GM18511 (cell line): ENCODE data around the gene TMTC4.

Experiments
- ATAC-seq: cut with Tn5 transposase; IDR thresholded peaks from one replicate; pipeline ENCODE4 v1.9.1; 2021; ENCODE audit warnings: mild to moderate bottlenecking, moderate library complexity; ENCODE audit not compliant: unreplicated experiment

TMTC4 gene

DNA sequence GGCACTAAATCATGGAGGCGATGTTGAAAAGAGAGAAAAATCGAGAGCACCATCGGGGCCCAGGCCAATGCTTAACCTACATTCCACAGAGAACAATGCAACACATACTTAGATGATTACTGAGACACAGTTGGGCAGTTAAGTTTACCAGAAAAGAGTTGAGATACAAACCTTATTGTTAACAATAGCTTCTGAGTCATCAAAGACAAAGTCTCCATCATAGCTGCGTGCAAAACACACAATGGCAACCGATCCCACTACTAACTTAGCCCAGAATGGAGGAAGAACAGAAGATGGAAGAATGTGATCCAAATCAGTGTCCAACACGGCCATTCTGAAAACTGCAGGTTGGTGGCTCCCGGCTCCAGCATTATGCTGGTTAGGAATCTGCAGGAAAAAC, 6.2 kb downstream of the TMTC4 start:
- no peak for ATAC-seq

DNA sequence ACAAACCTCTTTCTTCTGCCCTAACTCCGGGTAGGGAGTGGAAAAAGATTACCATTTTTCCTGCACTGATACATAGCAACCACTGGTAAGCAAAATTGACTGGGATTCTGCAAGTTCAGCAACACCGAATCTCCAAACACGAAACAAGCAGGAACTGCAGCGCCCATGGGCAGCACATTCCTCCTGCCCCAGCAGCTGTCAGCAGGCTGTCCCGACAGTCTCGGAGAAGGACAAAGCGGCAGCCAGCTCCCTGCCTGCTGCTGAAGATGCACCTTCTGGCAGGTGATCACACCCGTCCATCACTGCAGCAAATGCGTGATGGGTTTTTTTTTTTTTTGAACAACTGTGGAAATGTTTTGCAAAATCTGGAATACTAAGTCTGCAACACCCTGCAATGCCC, 6.7 kb downstream of the TMTC4 start:
- ATAC-seq = no peak

DNA sequence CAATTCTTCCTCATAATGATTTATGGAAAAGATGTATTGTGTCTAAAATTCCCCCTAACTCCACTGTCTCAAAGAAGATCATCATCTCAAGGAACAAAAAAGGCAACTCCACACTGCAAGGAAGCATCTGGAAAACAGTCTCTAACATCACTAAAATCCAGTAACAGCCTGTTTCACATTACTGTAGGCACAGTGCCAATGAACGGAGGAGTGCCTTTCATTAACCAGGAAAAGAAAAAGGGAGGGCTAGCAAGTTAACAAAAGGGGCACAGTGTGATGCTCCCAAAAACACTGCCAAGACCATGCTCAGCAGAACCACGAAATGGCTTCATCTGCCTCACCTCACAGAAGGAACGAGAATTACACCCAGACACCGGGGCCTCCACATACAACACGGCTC, 8.5 kb downstream of the TMTC4 start:
- ATAC-seq = no peak

DNA sequence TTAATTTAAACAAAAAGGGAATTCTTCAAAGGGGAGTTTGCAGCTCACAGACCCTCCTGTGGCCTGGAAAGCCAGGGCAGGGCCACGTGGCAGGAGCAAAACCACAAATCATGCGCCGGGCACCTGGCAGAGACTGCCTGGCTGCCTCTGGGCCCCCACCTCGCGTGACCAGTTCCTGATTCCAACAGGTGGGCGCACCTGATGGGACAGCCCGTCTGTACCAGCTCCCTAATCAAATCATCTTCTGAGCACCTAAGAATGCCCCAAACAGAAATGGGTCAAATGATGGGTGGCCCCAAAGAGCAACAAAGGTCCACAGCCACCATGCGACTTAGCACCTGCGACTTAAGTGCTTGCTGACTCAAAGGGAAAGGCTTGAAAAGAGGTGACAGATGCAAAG, 9.2 kb downstream of the TMTC4 start:
- no peak for ATAC-seq

DNA sequence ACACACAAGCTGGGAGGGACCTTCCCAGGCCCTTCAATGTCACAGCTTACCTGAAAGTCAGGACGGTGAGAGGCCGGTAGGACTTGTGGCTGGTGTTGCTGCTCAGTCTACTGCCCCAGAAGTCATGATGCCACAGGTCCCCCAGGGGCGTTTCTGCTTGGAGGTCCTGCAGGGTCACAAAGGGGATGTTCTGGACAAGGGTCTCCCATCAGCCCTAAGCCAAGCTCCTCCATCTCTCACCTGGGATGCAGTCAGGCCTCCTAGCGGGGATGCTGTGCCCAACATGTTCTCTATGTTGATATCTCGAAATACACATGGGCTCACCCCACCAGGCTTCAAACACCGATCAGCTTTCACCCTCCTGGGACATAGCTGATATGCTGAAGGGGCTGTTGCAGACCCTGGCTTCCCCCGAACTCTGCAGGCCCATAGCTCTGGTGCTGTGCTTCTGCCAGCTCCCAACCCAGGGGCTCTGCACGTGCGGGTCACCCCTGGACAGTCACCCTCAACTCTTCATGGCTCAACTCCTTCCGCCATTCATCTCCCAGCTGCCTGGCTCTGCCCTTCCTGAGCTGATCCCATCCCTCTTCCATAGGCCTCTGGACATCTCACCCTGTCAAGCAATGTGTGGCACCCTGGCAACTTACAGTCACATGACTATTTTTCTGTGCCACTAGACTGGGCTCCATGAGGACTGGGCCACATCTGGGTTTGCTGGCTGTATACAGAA, 10.3 kb downstream of the TMTC4 start:
- no peak for ATAC-seq

DNA sequence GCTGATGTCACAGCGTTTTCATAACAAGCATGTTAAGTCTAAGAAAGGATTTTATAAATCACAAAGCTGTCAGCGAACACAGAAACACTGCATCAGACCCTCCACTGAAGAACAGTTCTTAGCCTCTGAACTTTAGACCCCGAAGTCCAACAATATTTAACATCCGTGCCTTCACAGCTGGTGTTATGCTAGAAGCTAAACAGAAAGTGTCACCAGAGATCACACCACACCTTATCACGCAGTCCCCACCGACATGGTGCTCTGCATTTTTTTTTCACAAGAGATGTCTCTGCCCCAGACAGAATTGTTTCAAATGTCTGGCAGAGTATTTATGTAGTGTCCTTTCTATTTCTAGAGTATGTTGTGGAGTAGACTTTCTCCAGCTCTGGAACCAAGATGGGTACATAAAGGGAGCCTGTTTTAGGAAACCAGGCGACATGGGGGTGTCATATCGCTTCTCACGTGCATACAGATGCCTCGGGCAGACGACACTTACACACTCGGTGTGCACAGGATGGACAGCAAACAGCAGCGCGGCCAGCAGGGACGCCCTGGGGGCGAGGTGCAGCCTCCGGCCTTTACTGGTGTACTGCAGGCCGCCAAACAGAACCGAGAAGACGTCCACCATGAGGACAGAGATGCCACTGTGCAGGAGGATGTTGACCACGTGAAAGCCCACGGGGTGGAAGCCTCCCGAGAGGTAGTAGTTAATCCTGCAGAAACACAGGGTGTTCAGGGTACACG, 12.0 kb downstream of the TMTC4 start:
- ATAC-seq = no peak

DNA sequence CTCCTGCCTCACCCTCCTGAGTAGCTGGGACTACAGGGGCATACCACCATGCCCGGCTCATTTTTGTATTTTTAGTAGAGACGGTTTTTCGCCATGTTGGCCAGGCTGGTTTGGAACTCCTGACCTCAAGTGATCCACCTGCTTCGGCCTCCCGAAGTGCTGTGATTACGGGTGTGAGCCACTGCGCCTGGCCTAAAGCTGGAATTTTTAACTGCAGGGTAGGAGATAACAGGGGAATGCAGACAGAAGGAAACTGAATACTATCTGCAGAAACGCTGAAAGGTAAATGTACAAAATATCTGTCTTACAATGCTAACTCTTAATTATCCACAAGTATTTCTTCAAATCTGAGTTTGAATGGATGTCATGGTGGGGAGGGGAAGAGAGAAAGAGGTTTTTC, 13.8 kb downstream of the TMTC4 start:
- no peak for ATAC-seq

DNA sequence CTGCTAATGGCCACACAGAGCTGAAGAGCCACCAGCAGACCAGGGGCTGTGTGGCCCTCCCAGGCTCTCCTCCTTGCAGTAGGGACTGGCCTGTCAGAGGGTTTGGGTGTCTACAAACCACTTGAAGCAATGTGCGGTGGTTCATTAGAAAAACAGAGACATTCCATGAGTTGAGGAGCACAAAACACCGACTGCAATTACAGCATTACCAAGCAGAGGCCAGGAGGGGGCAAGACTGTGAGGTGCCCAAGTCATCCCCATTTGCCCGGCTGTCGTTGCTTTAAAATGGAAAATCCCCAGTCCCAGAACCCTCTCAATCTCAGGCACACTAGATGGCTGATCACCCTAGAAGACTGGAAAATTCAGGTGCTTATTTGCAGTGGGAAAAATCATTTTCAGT, 15.0 kb downstream of the TMTC4 start:
- no peak for ATAC-seq

DNA sequence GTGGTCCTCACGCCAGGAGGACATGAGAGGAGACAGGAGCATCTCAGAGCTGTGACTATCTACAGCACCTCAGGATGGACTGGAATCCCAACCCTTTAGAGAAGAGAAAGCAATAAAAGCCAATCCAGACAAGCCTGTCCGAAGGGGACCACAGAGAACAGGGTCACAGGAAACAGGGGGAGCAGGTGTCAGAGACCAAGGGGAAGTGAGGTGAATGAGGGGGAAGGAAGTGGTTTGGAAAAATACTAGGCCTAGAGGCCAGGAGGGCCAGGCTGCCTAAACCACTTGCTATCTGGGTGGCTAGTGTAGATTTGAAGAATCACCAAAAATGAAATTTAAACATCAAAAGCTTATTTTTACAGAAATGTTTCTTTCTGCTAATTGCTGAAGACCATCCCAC, 16.2 kb downstream of the TMTC4 start:
- peak; percentile 85 for ATAC-seq

DNA sequence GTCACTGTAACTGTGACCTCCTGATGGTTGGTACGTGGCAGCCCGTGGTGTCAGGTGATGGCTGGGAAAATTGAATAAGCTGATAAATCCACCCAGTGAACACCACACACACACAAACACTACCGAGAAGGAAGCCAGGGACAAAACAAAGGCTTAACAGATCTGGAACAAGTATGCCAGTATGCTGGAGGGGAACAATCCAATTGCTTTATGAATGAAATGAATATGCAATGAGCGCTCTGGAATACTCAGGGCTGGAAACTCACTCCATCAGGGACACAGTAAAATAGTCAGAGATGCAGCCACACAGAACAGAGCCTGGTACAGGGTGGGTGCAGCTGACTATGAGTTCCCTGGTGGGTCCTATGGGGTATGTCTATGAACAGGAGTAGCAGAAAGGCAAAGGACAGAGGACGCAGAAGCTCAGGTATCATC, 16.7 kb downstream of the TMTC4 start:
- peak; percentile 35 for ATAC-seq

DNA sequence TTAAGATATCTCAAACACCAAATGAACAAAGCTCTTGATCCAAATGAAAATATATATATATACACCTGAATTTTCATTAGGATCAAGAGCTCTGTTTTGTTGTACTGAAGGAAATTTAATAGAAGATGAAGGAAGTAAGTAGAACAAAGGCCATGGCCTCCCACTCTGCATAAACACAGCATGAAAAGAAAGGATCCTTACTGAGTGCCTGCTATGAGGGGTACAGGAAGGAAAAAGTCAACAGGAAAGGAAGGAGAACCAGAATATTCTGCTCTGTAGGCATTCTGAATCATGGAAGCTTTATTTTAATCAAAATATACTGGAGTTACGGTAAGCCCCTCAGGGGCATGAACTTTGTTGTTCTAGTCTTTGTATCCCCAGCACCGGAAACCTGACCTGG, 22.1 kb downstream of the TMTC4 start:
- ATAC-seq = no peak

DNA sequence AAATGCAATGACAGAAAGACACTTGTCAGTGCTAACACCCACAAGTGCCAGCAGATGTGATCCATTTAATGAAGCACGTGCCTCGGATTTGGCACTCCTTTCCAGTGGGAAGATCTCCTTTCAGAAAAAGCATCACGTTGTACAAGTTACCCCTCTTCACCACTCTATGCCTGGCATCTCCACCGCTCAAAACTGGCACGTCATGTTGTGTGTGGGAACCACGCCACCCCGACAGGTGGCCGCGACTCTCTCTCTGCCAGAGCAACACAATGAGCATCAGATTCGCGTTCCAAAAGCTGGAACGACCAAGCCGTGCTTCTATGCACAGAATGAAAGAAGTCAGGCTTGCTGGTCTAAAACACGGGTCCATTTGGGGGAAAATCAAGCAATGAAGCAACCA, 24.3 kb downstream of the TMTC4 start:
- no peak for ATAC-seq

DNA sequence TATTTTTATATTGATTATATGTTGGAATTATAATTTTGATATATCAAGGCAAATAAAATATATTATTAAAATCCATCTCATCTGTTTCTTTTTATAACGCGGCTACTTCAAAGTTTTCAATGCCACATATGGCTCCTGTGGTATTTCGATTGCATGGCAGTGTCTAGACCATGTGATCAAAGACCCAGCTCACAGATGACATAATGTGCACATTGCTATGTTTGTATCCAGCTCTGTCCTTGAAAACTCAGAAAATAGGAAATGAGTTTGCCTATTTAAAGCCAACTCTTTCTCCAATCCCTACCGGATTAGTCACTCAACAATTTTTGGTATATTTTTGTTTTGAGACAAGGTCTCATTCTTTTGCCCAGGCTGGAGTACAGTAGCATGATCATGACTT, 26.2 kb downstream of the TMTC4 start:
- no peak for ATAC-seq

DNA sequence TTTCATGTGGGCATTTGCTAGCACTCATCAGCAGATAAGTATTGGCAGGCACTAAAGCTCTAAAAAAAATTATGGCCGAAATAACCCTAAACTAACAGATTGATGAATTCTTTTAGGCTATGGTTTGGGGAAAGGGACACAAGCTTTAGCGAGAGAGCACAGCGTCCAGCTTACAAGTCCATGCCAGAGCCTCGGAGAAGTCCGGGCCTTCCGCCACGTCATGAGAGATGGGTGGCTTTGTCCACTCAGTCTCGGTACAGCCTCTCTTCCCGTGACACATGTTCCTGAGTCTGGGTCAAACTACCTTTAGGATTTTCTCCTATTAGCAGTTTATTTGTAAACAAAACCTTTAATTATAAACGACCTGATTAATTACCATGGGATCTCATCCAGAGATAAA, 27.7 kb downstream of the TMTC4 start:
- ATAC-seq = no peak

DNA sequence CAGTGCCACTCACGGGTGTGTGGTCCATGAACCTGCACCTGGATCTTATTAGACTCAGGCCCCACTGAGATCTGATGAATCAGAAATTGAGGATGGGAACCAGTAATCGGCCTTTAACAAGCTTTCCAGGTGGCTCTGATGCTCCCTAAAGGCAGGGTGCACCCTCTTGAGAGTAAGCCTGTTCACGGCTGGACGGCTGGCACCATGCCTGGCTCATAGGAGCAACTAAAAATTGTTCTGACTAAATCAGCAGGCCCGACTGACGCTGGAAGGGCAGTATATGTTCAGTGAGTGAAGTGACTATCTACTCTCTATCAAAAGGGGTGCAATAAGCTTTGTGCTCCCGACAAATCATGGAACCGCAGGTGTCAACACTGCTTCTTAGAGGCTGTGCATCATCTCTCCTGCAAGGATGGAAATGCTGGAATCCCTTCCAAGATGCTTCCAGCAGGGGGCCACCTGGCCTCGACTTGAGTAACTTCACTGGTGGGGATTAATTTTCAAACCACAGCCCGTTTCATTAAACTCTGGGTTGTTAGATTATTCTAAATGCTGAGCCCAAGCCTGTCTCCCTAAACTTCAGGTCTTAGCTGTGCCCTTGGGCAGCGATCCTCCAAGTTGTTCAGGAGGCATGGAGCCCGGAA, 28.4 kb downstream of the TMTC4 start:
- no peak for ATAC-seq

DNA sequence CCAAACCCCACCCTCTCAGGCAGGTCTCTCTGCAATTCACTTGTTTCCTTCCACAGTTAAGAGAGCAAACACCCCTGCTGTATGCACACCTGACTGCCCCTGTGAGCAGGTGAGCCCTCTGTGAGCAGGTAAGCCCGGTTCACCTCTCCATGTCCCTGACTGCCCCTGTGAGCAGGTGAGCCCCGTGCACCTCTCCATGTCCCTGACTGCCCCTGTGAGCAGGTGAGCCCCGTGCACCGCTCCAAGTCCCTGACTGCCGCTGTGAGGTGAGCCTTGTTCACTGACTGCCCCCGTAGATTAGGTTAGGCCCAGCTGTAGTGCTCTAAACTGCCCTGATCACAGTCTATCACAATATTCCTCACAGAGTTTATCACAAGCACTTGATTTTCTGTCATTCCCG, 29.2 kb downstream of the TMTC4 start:
- no peak for ATAC-seq

DNA sequence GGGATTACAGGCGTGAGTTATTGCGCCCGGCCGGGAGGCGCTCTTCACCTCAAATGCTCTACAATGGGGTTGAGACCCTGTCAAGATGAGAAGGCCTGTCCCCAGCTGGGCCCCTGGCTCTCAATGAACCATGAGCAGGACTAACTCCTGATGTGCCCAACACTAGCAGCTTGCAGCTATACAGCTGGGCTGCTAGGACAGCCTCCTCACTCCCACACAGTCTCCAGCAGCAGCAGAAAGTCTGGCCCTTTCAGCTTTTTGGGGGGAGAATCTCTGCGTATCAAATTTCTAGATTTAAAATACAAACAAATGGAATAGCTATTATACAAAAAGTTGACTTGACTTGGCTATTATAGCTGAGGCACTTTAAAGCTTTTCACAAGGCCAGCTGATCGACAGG, 30.2 kb downstream of the TMTC4 start:
- ATAC-seq = no peak

DNA sequence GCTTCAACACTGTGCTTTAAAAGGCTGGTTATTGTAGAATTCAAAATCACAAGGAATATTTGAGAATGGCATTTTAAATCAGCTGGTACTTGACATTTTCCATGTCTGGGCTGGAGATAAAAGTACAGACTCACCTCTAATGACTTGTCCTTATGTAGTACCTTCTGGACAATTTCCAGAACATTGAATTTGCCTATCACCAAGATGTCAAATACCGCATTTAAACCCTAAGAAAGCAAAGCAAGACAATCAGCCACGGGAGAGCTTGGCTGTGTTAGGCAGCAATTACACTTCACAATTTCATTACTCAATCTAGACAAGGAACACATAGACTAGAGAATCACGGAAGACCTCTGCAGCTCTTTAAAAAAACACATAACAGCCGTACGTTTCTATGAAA, 36.8 kb downstream of the TMTC4 start:
- ATAC-seq = no peak

DNA sequence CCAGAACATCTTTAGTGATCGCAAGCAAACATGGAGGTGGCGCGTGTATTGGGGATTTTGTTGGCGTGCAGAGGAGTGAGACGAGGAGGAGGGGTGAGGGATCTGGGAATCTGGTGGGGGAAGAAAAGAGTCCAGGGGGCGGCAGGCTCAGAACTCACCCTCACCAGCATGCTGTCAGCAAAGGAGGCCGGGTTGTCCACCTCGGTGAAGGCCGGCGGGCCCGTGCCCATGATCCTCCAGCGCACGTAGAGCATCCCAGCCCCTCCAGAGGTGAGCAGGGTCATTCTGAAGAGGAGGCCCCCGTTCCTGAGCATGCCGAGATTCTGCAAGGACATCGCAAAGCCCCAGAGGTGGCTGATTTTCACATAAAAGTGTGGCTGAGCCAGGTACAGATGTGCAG, 37.2 kb downstream of the TMTC4 start:
- ATAC-seq = no peak

DNA sequence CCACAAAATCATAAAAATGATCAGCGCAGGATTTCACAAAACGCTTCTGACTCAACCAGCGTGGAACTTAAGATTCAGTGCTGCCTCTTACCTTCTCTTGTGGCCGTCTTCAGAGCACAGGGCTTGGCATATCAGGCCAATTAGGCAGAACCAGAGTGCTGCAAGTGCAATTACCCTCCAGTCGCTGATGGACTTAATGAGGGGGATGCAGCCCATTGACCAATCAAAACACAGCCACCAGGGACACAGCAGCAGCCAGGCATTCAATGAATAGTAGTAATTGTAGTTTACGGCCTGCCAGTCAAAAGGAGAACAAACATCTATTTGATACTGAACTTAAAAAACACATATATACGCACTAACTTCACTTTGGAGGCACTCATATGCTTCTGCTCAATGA, 38.2 kb downstream of the TMTC4 start:
- ATAC-seq = no peak

DNA sequence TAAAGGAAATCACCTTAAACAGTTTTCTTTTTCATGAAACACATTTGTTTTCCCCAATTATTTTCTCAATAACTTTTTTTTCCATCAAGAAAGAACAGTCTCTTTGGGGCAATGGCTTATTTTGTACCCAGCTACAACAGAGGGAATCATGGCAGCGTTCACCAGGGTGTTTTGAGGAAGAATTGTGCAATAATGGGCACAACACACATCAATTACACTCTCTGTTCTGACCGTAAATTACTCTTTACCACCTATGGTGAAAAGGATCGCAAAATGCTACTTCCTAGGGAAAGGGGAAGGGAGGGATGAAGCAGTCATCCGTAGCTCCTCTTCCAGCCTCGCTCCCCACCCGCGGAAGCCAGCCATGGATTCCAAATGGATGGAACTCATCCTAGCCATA, 38.6 kb downstream of the TMTC4 start:
- ATAC-seq = no peak

DNA sequence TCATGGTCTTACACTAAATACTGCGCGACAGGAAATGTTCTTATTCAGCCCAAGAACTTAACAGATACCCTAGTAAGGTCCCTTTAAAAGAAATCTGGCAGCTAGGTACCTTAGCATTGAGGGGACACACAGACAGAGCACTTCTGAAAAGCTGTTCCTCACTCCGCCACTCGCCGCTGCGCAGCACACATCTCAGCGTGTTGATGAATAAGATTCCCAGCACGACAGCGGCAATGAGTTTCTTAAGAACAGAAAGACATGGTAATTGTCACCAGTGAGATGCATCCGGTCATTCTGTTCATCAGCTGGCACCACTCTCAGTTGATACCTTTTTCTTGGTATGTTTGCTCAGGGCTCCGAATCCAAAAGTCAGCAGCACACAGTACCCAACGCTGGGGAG, 39.9 kb downstream of the TMTC4 start:
- ATAC-seq = no peak
